ENCODE data around the gene CD300H.
A peak's percentile ranks its signal among the peaks of the same experiment; 100 is the strongest.
"Not testable (repeated sequence)": the region's sequence is repeated elsewhere in the genome, so short reads cannot be mapped to it uniquely, and the experiment has no call there.

The CD300H gene

DNA sequence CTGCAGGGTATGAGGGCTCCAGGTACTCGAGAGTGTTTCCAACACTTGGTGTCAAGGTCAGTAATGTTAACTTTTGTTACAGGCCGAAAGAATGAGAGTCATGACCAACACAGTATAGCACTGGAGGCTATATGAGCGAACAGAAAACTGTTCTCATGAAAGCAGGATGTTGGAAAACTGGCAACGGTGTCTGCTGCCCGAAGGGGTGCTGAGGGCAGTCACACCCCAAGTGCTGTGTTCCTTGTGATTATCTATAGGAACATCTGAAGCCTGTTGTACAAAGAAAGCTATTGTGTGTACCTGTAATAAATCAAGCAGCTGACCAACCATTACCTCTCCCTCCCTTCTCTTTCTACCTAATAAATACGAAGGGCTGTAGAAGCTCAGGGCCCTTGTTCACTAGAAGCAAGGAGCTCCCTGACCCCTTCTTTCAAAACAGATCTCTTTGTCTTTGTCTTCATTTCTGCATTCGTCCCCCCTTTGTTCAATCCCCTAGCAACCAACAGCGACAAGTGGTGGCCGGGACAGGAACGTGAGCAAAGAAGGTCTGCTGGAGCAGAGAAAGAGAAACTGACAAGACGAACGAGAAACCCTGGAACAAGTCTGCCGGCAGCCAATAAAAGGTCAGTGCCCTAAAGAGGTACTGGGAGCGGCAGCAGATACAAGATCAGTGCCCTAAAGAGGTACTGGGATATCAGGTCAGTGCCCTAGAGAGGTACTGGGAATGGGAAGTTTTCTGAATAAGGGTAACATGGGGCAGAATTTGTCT lies 17.2 kb upstream of the CD300H start:
- DNase-seq, result no peak

- no peak for DNase-seq
These were observed 15.3 kb upstream of the CD300H start for GRCh38 chr17:74582633-74583032.

- DNase-seq, result no peak
These were observed 12.6 kb upstream of the CD300H start for GRCh38 chr17:74579900-74580299.

DNA sequence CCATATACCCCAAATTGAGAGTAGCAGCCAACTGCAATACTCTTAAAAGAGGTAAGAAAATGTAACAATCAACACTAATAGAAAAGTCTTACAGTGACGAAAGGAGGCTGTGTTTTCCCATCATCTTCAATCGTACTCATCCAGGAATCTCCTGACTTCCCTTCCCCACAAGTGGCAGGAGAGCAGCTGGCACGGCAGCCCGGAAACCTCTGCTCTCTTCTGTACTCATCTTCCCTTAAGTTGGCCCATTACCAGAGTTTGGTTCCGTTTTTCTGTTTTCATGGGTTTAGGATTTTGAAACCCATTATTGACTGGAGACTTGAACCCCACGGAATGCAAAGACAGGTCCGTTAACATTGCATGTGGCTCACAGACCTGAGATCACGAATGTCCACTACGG lies 11.7 kb upstream of the CD300H start:
- DNase-seq, result no peak

- no peak for DNase-seq
These were observed 7.3 kb upstream of the CD300H start for GRCh38 chr17:74574489-74575142.

- DNase-seq, result not testable (repeated sequence)
These were observed 6.3 kb upstream of the CD300H start for GRCh38 chr17:74573635-74574034.

- DNase-seq, result no peak
These were observed 5.9 kb upstream of the CD300H start for GRCh38 chr17:74573169-74573568.

DNA sequence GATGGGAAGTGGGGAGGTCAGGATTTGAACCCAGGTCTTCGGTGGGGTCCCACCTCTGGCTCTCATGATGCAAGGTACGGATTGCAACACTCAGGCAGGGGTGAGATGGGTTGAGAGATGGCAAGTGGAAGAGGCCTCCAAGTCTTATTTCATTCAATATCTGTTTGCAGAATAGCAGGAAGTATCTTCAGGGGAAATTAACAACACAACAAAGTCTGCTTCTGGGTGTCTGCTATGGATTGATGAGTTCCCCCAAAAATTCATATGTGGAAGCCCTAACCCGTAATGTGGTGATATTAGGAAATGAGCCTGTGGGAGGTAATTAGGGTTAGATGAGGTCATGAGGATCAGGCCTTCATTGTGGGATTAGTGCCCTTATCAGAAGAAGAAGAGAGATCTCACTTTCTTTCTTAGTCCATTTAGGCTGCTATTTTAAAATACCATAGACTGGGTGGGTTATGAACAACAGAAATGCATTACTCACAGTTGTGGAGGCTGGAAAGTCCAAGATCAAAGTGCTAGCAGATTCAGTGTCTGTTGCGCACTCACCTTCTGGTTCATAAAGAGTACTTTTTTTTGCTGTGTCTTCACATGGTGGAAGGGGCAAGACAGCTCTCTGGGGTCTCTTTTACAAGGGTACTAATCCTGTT lies 4.4 kb upstream of the CD300H start:
- DNase-seq, result no peak

DNA sequence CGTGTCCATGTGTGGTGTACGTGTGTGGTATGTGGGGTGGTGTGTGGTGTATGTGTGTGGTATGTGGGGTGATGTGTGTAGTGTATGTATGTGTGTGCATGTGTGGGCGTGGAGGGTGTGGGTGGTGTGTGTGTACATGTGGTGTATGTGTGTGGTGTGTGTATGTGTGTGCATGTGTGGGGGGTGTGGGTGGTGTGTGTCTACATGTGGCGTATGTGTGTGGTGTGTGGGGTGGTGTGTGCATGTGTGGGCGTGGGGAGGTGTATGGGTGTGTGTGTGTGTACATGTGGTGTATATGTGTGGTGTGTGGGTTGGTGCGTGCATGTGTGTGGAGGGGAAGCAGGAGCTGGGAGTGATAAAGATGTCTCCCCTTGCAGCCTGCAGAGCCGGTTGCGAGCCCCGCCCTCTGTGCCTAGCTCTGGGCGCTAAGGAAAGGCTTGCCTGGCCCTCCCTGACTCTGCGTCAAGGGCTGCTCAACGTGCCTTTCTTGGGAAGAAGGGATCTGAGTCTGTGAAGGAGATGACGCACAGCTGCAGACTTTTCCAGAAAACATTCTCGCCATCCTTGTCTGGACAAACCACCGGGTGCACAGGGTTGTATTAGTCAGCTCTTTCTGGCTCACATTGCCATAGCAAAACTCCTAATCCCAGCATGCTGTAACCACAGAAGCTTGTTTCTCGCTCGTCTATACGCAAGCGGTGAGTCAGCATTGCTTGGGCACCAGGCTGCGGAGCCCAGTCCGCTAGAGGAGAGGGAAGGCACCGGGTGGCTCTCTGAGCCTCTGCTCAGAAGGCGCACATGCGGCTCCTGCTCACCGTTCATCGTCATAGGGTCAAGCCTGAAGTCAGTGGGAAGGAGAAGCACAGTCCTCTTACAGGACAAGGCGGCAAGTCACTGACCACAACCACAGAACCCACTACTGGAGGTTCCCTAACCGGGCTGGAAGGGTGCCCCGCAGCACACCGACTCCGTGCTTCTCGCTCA lies 2.0 kb upstream of the CD300H start:
- peak; percentile 32 for DNase-seq

DNA sequence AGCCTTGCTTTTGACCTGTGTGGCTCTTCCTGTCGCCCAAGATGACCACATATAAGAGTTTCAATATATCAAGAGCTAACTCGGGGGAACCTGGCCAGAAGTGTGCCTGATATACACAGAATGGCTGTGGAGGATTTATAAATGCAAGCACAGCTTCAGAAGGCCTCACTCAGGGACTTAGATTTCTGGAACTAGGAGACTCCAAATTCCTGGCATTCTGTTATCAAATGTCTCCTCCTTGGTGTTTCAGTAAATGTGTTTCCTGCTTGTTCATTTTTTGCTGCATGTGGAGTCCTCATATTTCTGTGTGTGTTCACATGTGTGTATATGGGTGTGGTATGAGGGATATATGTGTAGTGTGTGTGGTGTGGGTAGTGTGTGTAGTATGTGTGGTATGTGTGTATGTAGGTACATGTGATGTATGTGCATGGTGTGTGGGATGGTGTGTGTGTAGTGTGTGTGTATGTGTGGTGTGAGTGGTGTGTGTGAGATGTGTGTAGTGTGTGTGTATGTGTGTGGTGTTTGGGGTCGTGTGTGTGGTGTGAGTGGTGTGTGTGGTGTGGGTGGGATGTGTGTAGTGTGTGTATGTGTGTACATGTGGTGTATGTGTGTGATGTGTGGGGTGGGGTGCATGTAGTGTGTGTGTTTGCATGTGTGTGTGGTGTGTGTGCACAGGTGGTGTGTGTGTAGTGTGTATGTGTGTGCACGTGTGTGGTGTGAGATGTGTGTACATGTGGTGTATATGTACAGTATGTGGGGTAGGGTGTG lies 981 bp upstream of the CD300H start:
- DNase-seq, result no peak

GRCh38 chr17:74566132-74566753 lies 1.1 kb downstream of the CD300H start:
- DNase-seq, result peak; percentile 35

DNA sequence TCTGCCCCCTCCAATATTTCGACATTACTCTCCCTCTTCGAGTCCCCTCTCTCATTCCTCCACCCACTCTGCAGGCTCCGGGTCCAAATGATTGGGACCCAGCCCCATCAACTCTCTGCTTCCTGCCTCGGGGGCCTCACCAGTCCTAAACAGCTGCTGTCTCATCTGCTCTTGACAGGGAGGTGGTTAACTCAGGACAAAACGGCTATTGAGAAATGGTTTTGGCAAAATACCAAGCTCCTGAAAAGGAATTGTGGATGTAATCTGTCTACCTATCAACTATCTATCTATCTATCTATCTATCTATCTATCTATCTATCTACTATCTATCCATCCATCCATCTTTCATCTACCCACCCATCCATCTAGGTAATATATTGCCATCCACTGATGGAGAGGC lies 2.2 kb downstream of the CD300H start:
- no peak for DNase-seq

GRCh38 chr17:74563358-74563757 lies 4.0 kb downstream of the CD300H start:
- DNase-seq, result no peak

- no peak for DNase-seq
These were observed 5.7 kb downstream of the CD300H start for GRCh38 chr17:74561586-74561985.

- no peak for DNase-seq
These were observed 8.3 kb downstream of the CD300H start for GRCh38 chr17:74558882-74559519.

DNA sequence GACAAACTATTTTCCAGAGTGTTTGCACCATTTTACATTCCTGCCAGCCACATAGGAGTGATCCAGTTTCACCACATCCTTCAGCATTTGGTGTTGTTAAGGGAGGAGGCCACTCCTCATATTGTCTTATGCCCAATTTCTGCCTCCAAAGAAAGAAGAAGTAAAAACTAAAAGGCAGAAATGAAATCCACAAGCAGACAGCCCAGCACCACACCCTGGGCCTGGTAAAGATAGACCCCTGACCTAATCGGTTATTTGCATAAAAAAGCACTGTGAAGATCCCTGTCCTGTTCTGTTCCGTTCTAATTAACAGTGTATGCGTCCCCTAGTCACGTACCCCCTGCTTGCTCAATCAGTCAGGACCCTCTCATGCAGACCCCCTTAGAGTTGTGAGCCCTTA lies 8.9 kb downstream of the CD300H start:
- not testable (repeated sequence) for DNase-seq

- DNase-seq, result no peak
These were observed 11.8 kb downstream of the CD300H start for GRCh38 chr17:74555427-74555940.

GRCh38 chr17:74554909-74555308 lies 12.4 kb downstream of the CD300H start:
- no peak for DNase-seq

GRCh38 chr17:74552037-74552436 lies 15.3 kb downstream of the CD300H start:
- DNase-seq, result no peak

DNA sequence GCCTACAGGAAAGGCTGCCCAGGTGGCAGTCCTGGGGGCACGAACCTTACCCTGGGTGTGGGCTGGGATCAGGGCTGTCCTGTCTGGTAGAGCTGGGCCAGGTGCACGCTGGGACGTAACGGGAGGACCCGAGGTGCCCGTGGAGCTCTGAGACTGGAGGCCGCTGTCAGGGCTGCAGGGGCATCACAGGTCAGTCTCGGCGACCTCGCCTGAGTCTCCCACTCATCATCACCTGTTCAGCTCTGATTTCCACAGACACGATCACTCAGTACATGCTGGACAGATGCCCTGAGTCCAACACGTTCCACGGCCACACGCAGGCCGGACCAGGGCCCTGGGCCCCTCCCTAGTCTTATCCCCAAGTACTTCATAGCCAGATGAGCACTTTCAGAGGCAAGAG lies 16.7 kb downstream of the CD300H start:
- DNase-seq, result no peak

DNA sequence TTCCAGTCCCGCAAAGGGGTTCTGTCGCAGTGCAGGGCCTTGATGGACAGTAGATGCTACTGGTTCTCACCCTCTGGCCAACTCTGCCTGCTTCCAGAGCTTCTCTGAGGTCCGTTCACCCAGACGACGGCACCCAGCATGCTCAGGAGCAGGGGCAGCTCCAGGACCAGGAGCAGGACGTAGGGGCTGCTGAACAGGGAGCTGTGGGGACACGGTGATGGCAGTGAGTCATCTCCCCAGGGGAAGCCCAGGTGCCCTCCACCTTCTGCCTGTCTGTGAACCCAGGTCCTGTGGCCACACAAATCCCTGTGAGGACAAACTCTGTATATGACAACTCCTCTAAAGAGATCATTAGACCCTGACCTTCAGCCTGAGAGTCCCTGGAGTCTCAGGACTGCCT lies 18.0 kb downstream of the CD300H start:
- DNase-seq, result no peak
